Neural cell (in vitro differentiated cells): ENCODE data around the gene MAGI2. TPM values are rescaled to one million over a fixed set of nuclear protein-coding genes. Genes with fewer than 3 reads are reported as not detected.

Source experiments
- H2AFZ ChIP-seq: fragments of 200-600, 300-800 bp; sonication (generic), shearing (Covaris generic); 2 replicates; pipeline ENCODE4 v1.6.0; 2014; ENCODE audit warnings: low read depth, mild to moderate bottlenecking, antibody characterized with exemption, low read length, moderate library complexity
- H3F3A ChIP-seq: fragments of 200-600 bp; shearing (Covaris generic); 2 replicates; pipeline ENCODE4 v1.6.1; 2016; ENCODE audit warnings: mild to moderate bottlenecking, moderate library complexity, mixed read lengths, antibody characterized with exemption, low read length; ENCODE audit not compliant: insufficient read depth, poor library complexity, severe bottlenecking
- H3K27ac ChIP-seq: fragments of 200-600, 300-800 bp; sonication (generic), shearing (Covaris generic); 2 replicates; pipeline ENCODE4 v1.5.1; 2014; ENCODE audit warnings: mild to moderate bottlenecking, low read length, moderate library complexity
- H3K27me3 ChIP-seq: fragments of 300-800, 200-600 bp; sonication (generic), shearing (Covaris generic); 2 replicates; pipeline ENCODE4 v1.6.0; 2014; ENCODE audit warnings: mild to moderate bottlenecking, low read depth, low read length, moderate library complexity; ENCODE audit not compliant: insufficient read depth
- H3K36me3 ChIP-seq: fragments of 300-800, 200-600 bp; sonication (generic), shearing (Covaris generic); 2 replicates; pipeline ENCODE4 v1.5.1; 2014; ENCODE audit warnings: mild to moderate bottlenecking, antibody characterized with exemption, low read length, moderate library complexity; ENCODE audit not compliant: insufficient read depth
- H3K4me2 ChIP-seq: fragments of 300-800, 200-600 bp; sonication (generic), shearing (Covaris generic); 2 replicates; pipeline ENCODE4 v1.6.0; 2014; ENCODE audit warnings: mild to moderate bottlenecking, low read length
- H3K4me3 ChIP-seq: fragments of 300-800, 200-600 bp; sonication (generic), shearing (Covaris generic); 2 replicates; pipeline ENCODE4 v1.5.1; 2014; ENCODE audit warnings: mild to moderate bottlenecking, low read length, moderate library complexity
- H3K79me2 ChIP-seq: fragments of 200-600 bp; shearing (Covaris generic); replicated peaks from 2 replicates; pipeline ENCODE4 v1.6.0; 2014; ENCODE audit warnings: mild to moderate bottlenecking, low read length, moderate library complexity; ENCODE audit not compliant: insufficient read depth
- H3K9ac ChIP-seq: fragments of 300-800, 200-600 bp; sonication (generic), shearing (Covaris generic); 2 replicates; pipeline ENCODE4 v1.6.1; 2016; ENCODE audit warnings: mild to moderate bottlenecking, low read length, mixed read lengths
- H3K9me2 ChIP-seq: fragments of 200-600 bp; shearing (Covaris generic); 2 replicates; pipeline ENCODE4 v1.6.1; 2016; ENCODE audit warnings: mild to moderate bottlenecking, low read length, mixed read lengths; ENCODE audit not compliant: insufficient read depth
- H3K9me3 ChIP-seq: fragments of 200-600, 300-800 bp; sonication (generic), shearing (Covaris generic); 2 replicates; pipeline ENCODE4 v1.6.1; 2016; ENCODE audit warnings: mild to moderate bottlenecking, mixed run types, low read length, moderate library complexity, mixed read lengths
- H4K20me1 ChIP-seq: fragments of 200-600 bp; shearing (Covaris generic); 2 replicates; pipeline ENCODE4 v1.6.1; 2016; ENCODE audit warnings: mild to moderate bottlenecking, mixed run types; ENCODE audit not compliant: insufficient read depth
- CTCF ChIP-seq: fragments of 450-650 bp; IDR thresholded peaks from 2 replicates; pipeline ENCODE4 v1.5.1; 2014; ENCODE audit warnings: antibody characterized with exemption, mild to moderate bottlenecking, moderate library complexity; ENCODE audit not compliant: poor library complexity, severe bottlenecking
- EP300 ChIP-seq: fragments of 450-650 bp; conservative IDR thresholded peaks from 2 replicates; pipeline ENCODE4 v1.6.1; 2014; ENCODE audit warnings: antibody characterized with exemption, mild to moderate bottlenecking, moderate library complexity; ENCODE audit not compliant: poor library complexity, severe bottlenecking
- EZH2 ChIP-seq: fragments of 200-600, 300-800 bp; shearing (Covaris generic), sonication (generic); IDR thresholded peaks from 2 replicates; pipeline ENCODE4 v1.6.1; 2014; ENCODE audit warnings: antibody characterized with exemption, low read length, borderline replicate concordance, mild to moderate bottlenecking; ENCODE audit not compliant: insufficient read depth, poor library complexity, severe bottlenecking
- MXI1 ChIP-seq: fragments of 450-650 bp; conservative IDR thresholded peaks from 2 replicates; pipeline ENCODE4 v1.6.1; 2014; ENCODE audit warnings: antibody characterized with exemption, mild to moderate bottlenecking; ENCODE audit not compliant: poor library complexity, severe bottlenecking
- POLR2AphosphoS5 ChIP-seq: IDR thresholded peaks from 2 replicates; pipeline ENCODE4 v1.6.1; 2012
- RAD21 ChIP-seq: fragments of 450-650 bp; conservative IDR thresholded peaks from 2 replicates; pipeline ENCODE4 v1.6.1; 2014; ENCODE audit warnings: antibody characterized with exemption, mild to moderate bottlenecking, moderate library complexity
- REST ChIP-seq: IDR thresholded peaks from 2 replicates; pipeline ENCODE4 v1.6.1; 2012; ENCODE audit warnings: borderline replicate concordance
- SMC3 ChIP-seq: fragments of 450-650 bp; conservative IDR thresholded peaks from 2 replicates; pipeline ENCODE4 v1.6.1; 2014; ENCODE audit warnings: antibody characterized with exemption, mild to moderate bottlenecking, moderate library complexity; ENCODE audit not compliant: poor library complexity
- TAF1 ChIP-seq: IDR thresholded peaks from 2 replicates; pipeline ENCODE4 v1.6.1; 2012; ENCODE audit warnings: low read depth
- polyA plus RNA-seq: library from polyadenylated mRNA; depleted of rRNA; stranded (reverse); fragments of >200 nt; gene quantifications from 2 replicates; pipeline ENCODE4 v1.2.3, GENCODE V29; 2014

Gene MAGI2
- polyA plus RNA-seq, 1 donor from 2014 or later = 19.3 TPM

- Histone ChIP-seq H3K9ac (no peak overlapping the region), H3K4me3 (no peak overlapping the region), H3K4me2 (no peak overlapping the region), H3K27ac (no peak overlapping the region), H3K9me2 (no peaks in the 10 kb centered on the region), H3K27me3 (no peaks in the 10 kb centered on the region), H3F3A (no peaks in the 10 kb centered on the region), H2AFZ (no peak overlapping the region), H3K36me3 (no peaks in the 10 kb centered on the region), H3K79me2 (no peaks in the 10 kb centered on the region), H4K20me1 (no peaks in the 10 kb centered on the region), H3K9me3 (no peaks in the 10 kb centered on the region)
- no peak for TF ChIP-seq RAD21
- TF ChIP-seq EP300 = peak; percentile 94
- peak; percentile 63 for TF ChIP-seq POLR2AphosphoS5
- TF ChIP-seq REST = no peak
- TF ChIP-seq CTCF = no peak
- TF ChIP-seq MXI1 = no peak
- no peak for TF ChIP-seq SMC3
These were observed 1125.7 kb downstream of the MAGI2 start for GRCh38 chr7:78327718-78328117.

- H3K27ac ChIP-seq = no peak overlapping the region
- H3K79me2 ChIP-seq = no peaks in the 10 kb centered on the region
- no peak overlapping the region for H3K4me2 ChIP-seq
- H3K36me3 ChIP-seq = no peaks in the 10 kb centered on the region
- no peaks in the 10 kb centered on the region for H3K9me3 ChIP-seq
- no peaks in the 10 kb centered on the region for H3K9me2 ChIP-seq
- H3K27me3 ChIP-seq = no peaks in the 10 kb centered on the region
- no peaks in the 10 kb centered on the region for H3F3A ChIP-seq
- H3K4me3 ChIP-seq = no peak overlapping the region
- TF ChIP-seq MXI1 = no peak
- TF ChIP-seq EP300 = no peak
- TF ChIP-seq CTCF = no peak
- TF ChIP-seq EZH2 = no peak
- TF ChIP-seq SMC3 = no peak
- TF ChIP-seq RAD21 = no peak
- no peak for TF ChIP-seq REST
- TF ChIP-seq POLR2AphosphoS5 = no peak
- TF ChIP-seq TAF1 = no peak
- no peak overlapping the region for H3K9ac ChIP-seq
- H4K20me1 ChIP-seq = no peaks in the 10 kb centered on the region
- H2AFZ ChIP-seq = no peak overlapping the region
These were observed 1126.6 kb downstream of the MAGI2 start for GRCh38 chr7:78326876-78327275.
